GM08714 (cell line): Measurements from ENCODE around the gene NCK2.

Experiments
- H3K4me3 ChIP-seq: fragments of 200-500 bp; sonication (Bioruptor generic); 2 replicates; pipeline ENCODE4 v1.5.1; 2014; ENCODE audit warnings: mild to moderate bottlenecking, low read length, inconsistent platforms
- ZNF274 ChIP-seq: IDR thresholded peaks from 2 replicates; pipeline ENCODE4 v1.6.1; 2012; ENCODE audit warnings: mild to moderate bottlenecking, low read depth, low read length

The NCK2 gene

DNA sequence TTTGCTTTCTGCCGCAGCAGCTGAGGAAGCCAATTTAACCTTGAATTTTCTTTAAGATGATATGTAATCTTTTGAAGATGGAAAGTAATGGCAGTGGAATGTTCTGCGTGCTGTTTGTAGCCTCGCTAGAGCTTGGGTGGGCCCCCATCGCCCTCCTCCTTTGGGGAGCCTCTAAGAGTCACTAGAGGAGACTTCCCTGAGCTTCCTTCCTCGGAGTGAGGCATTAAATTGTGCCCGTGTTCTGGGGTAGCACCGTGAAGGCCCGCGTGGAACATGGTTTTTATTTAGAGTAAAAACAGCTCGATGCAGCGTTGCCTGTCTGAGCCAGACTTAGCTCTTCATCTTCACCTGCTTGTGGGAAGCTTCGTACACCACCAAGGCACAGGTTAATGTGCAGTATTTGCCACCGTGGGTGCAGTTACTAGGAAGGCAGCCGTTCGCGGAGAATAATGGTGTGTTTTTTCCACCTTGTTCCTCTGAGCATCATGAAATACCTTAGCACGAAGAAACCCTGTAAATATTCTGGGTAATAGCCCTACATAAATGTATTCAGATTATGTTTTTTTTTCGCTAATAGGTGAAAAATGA, 38.5 kb downstream of the NCK2 start:
- H3K4me3 ChIP-seq: no peak overlapping the region
- TF ChIP-seq ZNF274: no peak

- TF ChIP-seq ZNF274: no peak
- no peak overlapping the region for H3K4me3 ChIP-seq
These were observed 39.3 kb downstream of the NCK2 start for GRCh38 chr2:105783972-105784371.

- TF ChIP-seq ZNF274: no peak
- no peak overlapping the region for H3K4me3 ChIP-seq
These were observed 39.9 kb downstream of the NCK2 start for GRCh38 chr2:105784589-105784988.

GRCh38 chr2:105785095-105785847, 40.6 kb downstream of the NCK2 start:
- no peak for TF ChIP-seq ZNF274
- H3K4me3 ChIP-seq: no peak overlapping the region

- no peak for TF ChIP-seq ZNF274
- H3K4me3 ChIP-seq: no peak overlapping the region
These were observed 41.8 kb downstream of the NCK2 start for GRCh38 chr2:105786231-105787230.

GRCh38 chr2:105787376-105788318, 42.9 kb downstream of the NCK2 start:
- TF ChIP-seq ZNF274: no peak
- H3K4me3 ChIP-seq: no peak overlapping the region

DNA sequence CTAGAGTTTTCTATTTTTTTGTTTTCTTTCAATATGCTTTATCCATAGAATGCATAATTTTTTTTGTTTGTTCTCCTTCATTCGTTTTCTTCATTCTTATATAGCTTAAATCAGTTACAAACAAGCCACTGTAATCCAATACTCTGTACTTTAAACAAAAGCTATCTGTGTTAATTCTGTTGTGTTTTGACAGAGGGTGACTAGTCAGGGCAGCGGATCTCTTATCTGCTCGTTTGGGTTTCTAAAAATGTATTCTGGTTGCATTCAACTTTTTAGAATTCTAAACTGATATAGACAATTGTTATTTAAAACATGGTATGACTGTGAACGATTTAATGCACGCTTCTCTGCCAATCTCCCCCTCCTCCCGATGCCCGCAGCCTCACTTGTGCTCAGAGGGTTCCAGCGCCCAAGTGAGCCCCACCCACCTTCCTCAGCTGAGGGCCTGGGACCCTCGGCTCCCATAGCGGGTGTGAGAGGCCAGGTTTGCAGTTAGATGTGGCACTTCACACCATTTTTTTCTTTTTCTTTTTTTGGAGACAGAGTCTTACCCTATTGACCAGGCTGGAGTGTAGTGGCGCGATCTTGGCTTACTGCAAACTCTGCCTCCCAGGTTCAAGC, 44.1 kb downstream of the NCK2 start:
- no peak overlapping the region for H3K4me3 ChIP-seq
- TF ChIP-seq ZNF274: no peak

GRCh38 chr2:105789745-105790460, 45.2 kb downstream of the NCK2 start:
- no peak for TF ChIP-seq ZNF274
- peak overlapping the region; percentile 19; the same call in 1 of the 2 replicates for H3K4me3 ChIP-seq

DNA sequence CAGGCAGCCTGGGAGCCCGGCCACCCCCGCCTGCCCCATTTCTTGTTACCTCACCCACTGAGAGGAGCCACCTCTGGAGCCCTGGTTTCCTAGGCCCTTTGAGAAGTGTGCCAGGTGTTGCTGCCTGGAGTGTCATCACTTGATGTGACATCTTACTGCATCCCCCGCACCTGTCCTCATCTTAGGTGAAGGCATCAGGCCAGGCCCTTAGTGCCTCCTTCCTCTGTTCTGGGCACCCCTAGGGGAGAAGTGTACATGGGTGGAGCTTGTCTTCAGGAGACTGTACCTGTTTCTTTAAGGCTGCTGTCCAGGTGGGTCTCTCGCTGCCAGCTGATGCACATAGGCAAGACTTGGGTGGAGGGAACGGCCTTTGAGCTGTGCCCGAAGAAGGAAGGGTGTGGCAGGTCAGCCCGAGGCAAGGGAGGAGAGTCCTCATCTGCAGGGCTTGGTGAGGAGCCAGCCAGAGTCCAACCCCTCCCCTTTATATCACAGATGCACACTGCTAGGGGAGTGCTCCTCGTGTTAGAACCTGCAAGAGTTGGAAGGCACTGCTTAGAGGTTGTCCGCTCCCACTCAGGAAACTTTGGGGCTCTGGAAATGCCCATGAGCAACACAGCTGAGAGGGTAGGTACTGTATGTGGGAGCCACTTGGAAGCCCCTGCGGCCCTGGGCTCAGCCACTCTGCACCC, 45.9 kb downstream of the NCK2 start:
- peak overlapping the region; percentile 3; the same call in 1 of the 2 replicates for H3K4me3 ChIP-seq
- no peak for TF ChIP-seq ZNF274

DNA sequence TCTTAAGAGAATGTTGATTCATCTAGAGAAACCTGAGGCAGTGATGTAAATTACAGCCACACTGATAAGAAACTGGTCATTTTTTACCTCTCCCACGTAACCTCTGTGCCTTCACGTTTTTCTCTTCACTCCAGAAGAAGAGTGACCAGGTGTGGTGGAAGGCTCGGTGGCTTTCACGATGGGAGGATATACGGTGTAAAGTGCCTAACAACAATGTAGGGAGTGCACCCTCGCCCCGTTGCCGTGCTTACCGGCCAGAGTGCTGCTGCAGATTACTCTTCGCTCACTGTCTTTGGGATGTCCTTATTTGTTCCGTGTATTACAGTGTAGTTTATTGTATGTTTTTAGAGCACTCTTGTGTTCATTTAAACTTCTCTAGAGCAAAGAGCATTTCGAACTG, 46.5 kb downstream of the NCK2 start:
- no peak overlapping the region for H3K4me3 ChIP-seq
- TF ChIP-seq ZNF274: no peak

- H3K4me3 ChIP-seq: no peak overlapping the region
- no peak for TF ChIP-seq ZNF274
These were observed 47.8 kb downstream of the NCK2 start for GRCh38 chr2:105792561-105792960.
